ENCODE results near the gene RAB14. TPM values are rescaled to one million over a fixed set of nuclear protein-coding genes. Genes with fewer than 3 reads are reported as not detected.
"Not testable (repeated sequence)": the region's sequence is repeated elsewhere in the genome, so short reads cannot be mapped to it uniquely, and the experiment has no call there.

Gene RAB14
- total RNA-seq, 1 experiment from 2014 or later, result 63.1 TPM

- Histone ChIP-seq H3K4me2 (ENCODE audit: low read length) (no peak overlapping the region), H3K4me1 (ENCODE audit: control insufficient read depth in 1 of 2, insufficient read depth in 2 of 2, low read length in 2 of 2) (0 out of 4 replicates have a peak, but pooled peaks cover 0 to 3% of the 10 kb centered on the region in 2 experiments), H2AFZ (ENCODE audit: low read depth, low read length, poor library complexity, severe bottlenecking) (no peak overlapping the region), H3K9me2 (ENCODE audit: insufficient read depth) (no peaks in the 10 kb centered on the region), H3K27me3 (ENCODE audit: insufficient read depth, low read length) (no peaks in the 10 kb centered on the region), H4K20me1 (ENCODE audit: insufficient read depth) (no peaks in the 10 kb centered on the region), H3K9ac (ENCODE audit: low read length) (no peak overlapping the region), H3K27ac (ENCODE audit: low read depth, low read length) (no peak overlapping the region), H3K4me3 (replicated peaks in 1 of 2; ENCODE audit: low read depth in 1 of 2, low read length in 2 of 2) (no peak overlapping the region), H3K9me3 (ENCODE audit: control insufficient read depth in 1 of 2, insufficient read depth in 1 of 2, low read depth in 1 of 2, low read length in 2 of 2) (no peaks in the 10 kb centered on the region), H3K79me2 (ENCODE audit: insufficient read depth, low read length) (peaks cover 26% of the 10 kb centered on the region), H3K36me3 (ENCODE audit: control insufficient read depth in 1 of 2, insufficient read depth in 2 of 2, low read length in 2 of 2) (peaks cover 4 to 13% of the 10 kb centered on the region in 2 experiments; a peak in 3 of 4 replicates)
- intact Hi-C loops (cut with micrococcal nuclease), result no loop called here
- TF ChIP-seq ATF3 (IDR thresholded peaks at IDR 0.05), result no peak
- TF ChIP-seq EZH2 (IDR thresholded peaks at IDR 0.05), result no peak
- no peak for TF ChIP-seq JUND (IDR thresholded peaks at IDR 0.05)
- no peak for TF ChIP-seq SIN3A (IDR thresholded peaks at IDR 0.05; ENCODE audit: low read depth)
- TF ChIP-seq, protein P1, sequence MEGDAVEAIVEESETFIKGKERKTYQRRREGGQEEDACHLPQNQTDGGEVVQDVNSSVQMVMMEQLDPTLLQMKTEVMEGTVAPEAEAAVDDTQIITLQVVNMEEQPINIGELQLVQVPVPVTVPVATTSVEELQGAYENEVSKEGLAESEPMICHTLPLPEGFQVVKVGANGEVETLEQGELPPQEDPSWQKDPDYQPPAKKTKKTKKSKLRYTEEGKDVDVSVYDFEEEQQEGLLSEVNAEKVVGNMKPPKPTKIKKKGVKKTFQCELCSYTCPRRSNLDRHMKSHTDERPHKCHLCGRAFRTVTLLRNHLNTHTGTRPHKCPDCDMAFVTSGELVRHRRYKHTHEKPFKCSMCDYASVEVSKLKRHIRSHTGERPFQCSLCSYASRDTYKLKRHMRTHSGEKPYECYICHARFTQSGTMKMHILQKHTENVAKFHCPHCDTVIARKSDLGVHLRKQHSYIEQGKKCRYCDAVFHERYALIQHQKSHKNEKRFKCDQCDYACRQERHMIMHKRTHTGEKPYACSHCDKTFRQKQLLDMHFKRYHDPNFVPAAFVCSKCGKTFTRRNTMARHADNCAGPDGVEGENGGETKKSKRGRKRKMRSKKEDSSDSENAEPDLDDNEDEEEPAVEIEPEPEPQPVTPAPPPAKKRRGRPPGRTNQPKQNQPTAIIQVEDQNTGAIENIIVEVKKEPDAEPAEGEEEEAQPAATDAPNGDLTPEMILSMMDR (IDR thresholded peaks at IDR 0.05 in 2 of 3, conservative IDR thresholded peaks at IDR 0.05 in 1 of 3; ENCODE audit: borderline replicate concordance in 1 of 3, insufficient read depth in 1 of 3, low read depth in 2 of 3, low read length in 2 of 3), result no peak
- TF ChIP-seq, protein P2, sequence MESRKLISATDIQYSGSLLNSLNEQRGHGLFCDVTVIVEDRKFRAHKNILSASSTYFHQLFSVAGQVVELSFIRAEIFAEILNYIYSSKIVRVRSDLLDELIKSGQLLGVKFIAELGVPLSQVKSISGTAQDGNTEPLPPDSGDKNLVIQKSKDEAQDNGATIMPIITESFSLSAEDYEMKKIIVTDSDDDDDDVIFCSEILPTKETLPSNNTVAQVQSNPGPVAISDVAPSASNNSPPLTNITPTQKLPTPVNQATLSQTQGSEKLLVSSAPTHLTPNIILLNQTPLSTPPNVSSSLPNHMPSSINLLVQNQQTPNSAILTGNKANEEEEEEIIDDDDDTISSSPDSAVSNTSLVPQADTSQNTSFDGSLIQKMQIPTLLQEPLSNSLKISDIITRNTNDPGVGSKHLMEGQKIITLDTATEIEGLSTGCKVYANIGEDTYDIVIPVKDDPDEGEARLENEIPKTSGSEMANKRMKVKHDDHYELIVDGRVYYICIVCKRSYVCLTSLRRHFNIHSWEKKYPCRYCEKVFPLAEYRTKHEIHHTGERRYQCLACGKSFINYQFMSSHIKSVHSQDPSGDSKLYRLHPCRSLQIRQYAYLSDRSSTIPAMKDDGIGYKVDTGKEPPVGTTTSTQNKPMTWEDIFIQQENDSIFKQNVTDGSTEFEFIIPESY (IDR thresholded peaks at IDR 0.05; ENCODE audit: extremely low read depth, insufficient replicate concordance, low read length), result no peak
- no peak for TF ChIP-seq SP1 (IDR thresholded peaks at IDR 0.05; ENCODE audit: low read depth)
- no peak for TF ChIP-seq POLR2A (IDR thresholded peaks at IDR 0.05; ENCODE audit: borderline replicate concordance, extremely low read depth, insufficient read depth, insufficient read length)
- no peak for TF ChIP-seq EGR1 (IDR thresholded peaks at IDR 0.05; ENCODE audit: low read depth)
- no peak for TF ChIP-seq ELF1 (IDR thresholded peaks at IDR 0.05; ENCODE audit: borderline replicate concordance, low read depth)
- no peak for TF ChIP-seq EZH2phosphoT487 (IDR thresholded peaks at IDR 0.05; ENCODE audit: borderline replicate concordance)
- TF ChIP-seq POLR2AphosphoS5 (IDR thresholded peaks at IDR 0.05; ENCODE audit: low read depth, low read length), result no peak
- no TSS peak for BruUV-seq (replicated peaks)
- ChIA-PET RAD21 (ENCODE audit: low non-redundant PET in 1 of 2, low total read pairs in 2 of 2, uncharacterized antibody in 2 of 2, unreplicated experiment in 2 of 2) (no interaction called here), CTCF (no interaction called here), POLR2A (no interaction called here)
- ATAC-seq, result no peak
- DNase-seq (ENCODE audit: low read depth, low spot score), result no peak
Measured at GRCh38 chr9:121179930-121180681, 21.6 kb downstream of the RAB14 start.

DNA sequence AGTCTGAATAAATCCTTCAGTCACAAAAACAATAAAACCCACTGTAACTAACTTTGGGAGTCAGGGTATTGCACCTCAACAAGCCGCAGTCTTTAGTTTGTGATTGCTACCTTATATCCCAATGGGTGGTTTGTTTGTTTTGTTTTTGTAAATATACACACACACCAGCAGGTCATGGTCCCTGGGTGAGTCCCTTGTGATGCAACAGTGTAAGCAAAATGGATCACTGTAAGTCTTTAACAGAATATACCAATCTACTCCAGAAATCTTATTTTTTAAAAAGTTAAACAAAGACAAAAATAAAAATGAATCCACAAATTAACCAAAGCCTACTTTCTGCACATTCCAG, 22.3 kb downstream of the RAB14 start:
- H3K27me3 ChIP-seq (ENCODE audit: insufficient read depth, low read length); H3K4me3 ChIP-seq (replicated peaks in 1 of 2; ENCODE audit: low read depth in 1 of 2, low read length in 2 of 2); H3K9ac ChIP-seq (ENCODE audit: low read length); H3K27ac ChIP-seq (ENCODE audit: low read depth, low read length); intact Hi-C loops (cut with micrococcal nuclease); H3K4me2 ChIP-seq (ENCODE audit: low read length); H4K20me1 ChIP-seq (ENCODE audit: insufficient read depth); RAD21 ChIA-PET (ENCODE audit: low non-redundant PET in 1 of 2, low total read pairs in 2 of 2, uncharacterized antibody in 2 of 2, unreplicated experiment in 2 of 2); H3K4me1 ChIP-seq (ENCODE audit: control insufficient read depth in 1 of 2, insufficient read depth in 2 of 2, low read length in 2 of 2); ATAC-seq; H2AFZ ChIP-seq (ENCODE audit: low read depth, low read length, poor library complexity, severe bottlenecking); POLR2A ChIA-PET; CTCF ChIA-PET; BruUV-seq (replicated peaks); H3K9me2 ChIP-seq (ENCODE audit: insufficient read depth); DNase-seq (ENCODE audit: low read depth, low spot score); H3K9me3 ChIP-seq (ENCODE audit: control insufficient read depth in 1 of 2, insufficient read depth in 1 of 2, low read depth in 1 of 2, low read length in 2 of 2): not testable (repeated sequence)
- peaks cover 19% of the 10 kb centered on the region for H3K79me2 ChIP-seq (ENCODE audit: insufficient read depth, low read length)
- peaks cover 4 to 13% of the 10 kb centered on the region in 2 experiments; a peak in 3 of 4 replicates for H3K36me3 ChIP-seq (ENCODE audit: control insufficient read depth in 1 of 2, insufficient read depth in 2 of 2, low read length in 2 of 2)

All from HCT116 (cell line).